GM23338 (cell line): Measurements from ENCODE around the gene LYZL6.

Source experiments
- CREB1 ChIP-seq: fragments of 250-450 bp; sonication (Bioruptor Pico); IDR thresholded peaks from 2 replicates; pipeline ENCODE4 v1.5.0; 2020; ENCODE audit warnings: low read depth, mild to moderate bottlenecking, moderate library complexity
- CTCF ChIP-seq, 2 experiments: fragments of 200-600 bp in 1 of 2; sonication (generic) in 1 of 2; conservative IDR thresholded peaks; 2 replicates each; pipeline versions ENCODE4 v1.5.1 to v1.6.1; 2016 to 2017; ENCODE audit warnings: antibody characterized with exemption in 2 of 2, low read depth in 2 of 2, mild to moderate bottlenecking in 2 of 2, moderate library complexity in 1 of 2
- ETS1 ChIP-seq: IDR thresholded peaks from 2 replicates; pipeline ENCODE4 v1.6.1; 2016; ENCODE audit warnings: antibody characterized with exemption
- EZH2 ChIP-seq: fragments of 200-600 bp; sonication (generic); IDR thresholded peaks from one replicate; pipeline ENCODE4 v1.8.0; 2017; ENCODE audit warnings: antibody characterized with exemption, mild to moderate bottlenecking, low read depth; ENCODE audit not compliant: unreplicated experiment
- EZH2phosphoT487 ChIP-seq: fragments of 200-600 bp; sonication (generic); IDR thresholded peaks from one replicate; pipeline ENCODE4 v1.8.1; 2018; ENCODE audit warnings: antibody characterized with exemption; ENCODE audit not compliant: unreplicated experiment
- JUNB ChIP-seq: IDR thresholded peaks from one replicate; pipeline ENCODE4 v1.6.1; 2016; ENCODE audit warnings: antibody characterized with exemption; ENCODE audit not compliant: unreplicated experiment
- NANOG ChIP-seq: IDR thresholded peaks from 2 replicates; pipeline ENCODE4 v1.6.1; 2016; ENCODE audit warnings: antibody characterized with exemption, borderline replicate concordance
- POLR2AphosphoS5 ChIP-seq: IDR thresholded peaks from 2 replicates; pipeline ENCODE4 v1.6.1; 2016; ENCODE audit warnings: antibody characterized with exemption, low read depth
- REST ChIP-seq: IDR thresholded peaks from one replicate; pipeline ENCODE4 v1.6.1; 2018; ENCODE audit warnings: antibody characterized with exemption; ENCODE audit not compliant: unreplicated experiment
- STAT1 ChIP-seq: IDR thresholded peaks from one replicate; pipeline ENCODE4 v1.6.1; 2016; ENCODE audit warnings: antibody characterized with exemption; ENCODE audit not compliant: unreplicated experiment
- ZNF114 ChIP-seq: fragments of 250-450 bp; sonication (Bioruptor Pico); IDR thresholded peaks from 2 replicates; pipeline ENCODE4 v1.5.0; 2020; ENCODE audit warnings: mild to moderate bottlenecking, moderate library complexity
- ZNF331 ChIP-seq: fragments of 250-450 bp; sonication (Bioruptor Pico); IDR thresholded peaks from 2 replicates; pipeline ENCODE4 v1.5.0; 2020; ENCODE audit warnings: low read depth, mild to moderate bottlenecking, moderate library complexity

GRCh38 chr17:35889241-35889640 is 54.3 kb downstream of the LYZL6 start:
- TF ChIP-seq EZH2 = no peak
- no peak for TF ChIP-seq NANOG
- TF ChIP-seq EZH2phosphoT487 = no peak
- TF ChIP-seq JUNB = no peak
- TF ChIP-seq CREB1 = no peak
- no peak for TF ChIP-seq CTCF (conservative IDR thresholded peaks at IDR 0.05; ENCODE audit: low read depth in 2 of 2)
- no peak for TF ChIP-seq REST
- TF ChIP-seq POLR2AphosphoS5 = no peak
- no peak for TF ChIP-seq ETS1
- no peak for TF ChIP-seq STAT1
- no peak for TF ChIP-seq ZNF331 (CRISPR knock-in tag)
- no peak for TF ChIP-seq ZNF114 (CRISPR knock-in tag)
